NCI-H128 (cell line): ENCODE data around the gene NUBP2.
A peak's percentile ranks its signal among the peaks of the same experiment; 100 is the strongest.

Experiments used
- DNase-seq: peaks from one replicate; lab custom pipeline; 2025; ENCODE audit not compliant: unreplicated experiment; lab: John Stamatoyannopoulos, UW

Gene NUBP2

GRCh38 chr16:1771864-1772361, 10.8 kb upstream of the NUBP2 start:
- no peak for DNase-seq

- no peak for DNase-seq
Observed at GRCh38 chr16:1772362-1772907, 10.3 kb upstream of the NUBP2 start, which contains the start of gene EME2. TSS of gene EME2 (plus strand) at chr16:1772810. CDS start at chr16:1773228, 418 bp downstream.

- DNase-seq, result peak; percentile 57
Observed at GRCh38 chr16:1772908-1773702, 9.7 kb upstream of the NUBP2 start, which contains the start of gene MRPS34. TSS of gene MRPS34 (minus strand) at chr16:1773134. CDS start at chr16:1773119, 15 bp downstream.

GRCh38 chr16:1773703-1774447, 8.9 kb upstream of the NUBP2 start:
- DNase-seq, result no peak

- no peak for DNase-seq
Observed at GRCh38 chr16:1774448-1774780, 8.3 kb upstream of the NUBP2 start.

GRCh38 chr16:1775006-1775845, 7.5 kb upstream of the NUBP2 start:
- no peak for DNase-seq

GRCh38 chr16:1775846-1776671, 6.7 kb upstream of the NUBP2 start:
- DNase-seq, result no peak

GRCh38 chr16:1776672-1776955, 6.1 kb upstream of the NUBP2 start:
- no peak for DNase-seq

GRCh38 chr16:1776991-1777374, 5.8 kb upstream of the NUBP2 start:
- no peak for DNase-seq

GRCh38 chr16:1777375-1778199, 5.2 kb upstream of the NUBP2 start:
- DNase-seq, result no peak

- DNase-seq, result no peak
Observed at GRCh38 chr16:1778200-1779179, 4.3 kb upstream of the NUBP2 start.

- DNase-seq, result no peak
Observed at GRCh38 chr16:1779234-1779701, 3.5 kb upstream of the NUBP2 start.

- no peak for DNase-seq
Observed at GRCh38 chr16:1779741-1780676, 2.8 kb upstream of the NUBP2 start.

- no peak for DNase-seq
Observed at GRCh38 chr16:1780677-1781072, 2.1 kb upstream of the NUBP2 start.

- no peak for DNase-seq
Observed at GRCh38 chr16:1781254-1781653, 1.5 kb upstream of the NUBP2 start.

GRCh38 chr16:1781758-1782407, 877 bp upstream of the NUBP2 start:
- no peak for DNase-seq
